Measurements from ENCODE around the gene COL4A2.
"Not testable (repeated sequence)": the region's sequence is repeated elsewhere in the genome, so short reads cannot be mapped to it uniquely, and the experiment has no call there.

The COL4A2 gene

DNA sequence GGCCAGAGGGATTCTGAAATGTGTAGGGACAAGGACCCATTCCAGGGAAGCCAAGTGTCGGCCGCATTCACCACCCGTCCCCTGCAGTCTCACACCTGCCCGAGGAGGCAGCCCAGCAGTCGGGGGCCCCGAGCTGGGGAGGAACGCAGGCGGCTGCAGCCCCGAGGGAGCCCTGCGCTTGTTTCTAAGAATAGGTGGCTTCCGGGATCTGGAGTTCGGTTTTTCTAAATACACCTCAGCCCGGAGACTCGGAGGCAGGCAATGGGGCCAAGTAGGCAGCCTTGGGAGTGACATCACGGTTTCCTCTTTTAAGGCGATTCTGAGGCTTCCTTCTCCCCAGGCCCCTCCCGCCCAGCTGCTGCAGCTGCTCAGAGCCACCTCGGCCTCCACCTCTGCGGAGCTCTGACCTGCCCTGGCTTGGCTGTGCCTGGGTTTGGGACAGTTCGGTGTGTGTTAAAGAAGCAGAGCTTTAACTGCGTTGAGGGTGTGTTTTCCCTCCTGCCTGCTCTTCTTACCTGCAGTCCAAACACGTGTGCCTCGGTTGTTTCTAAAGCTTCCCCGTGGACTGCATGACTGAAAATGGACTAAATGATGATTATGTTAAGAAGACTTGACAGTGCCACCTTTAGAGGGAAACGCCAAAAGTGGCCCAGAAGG is 80.5 kb downstream of the COL4A2 start:
- DNase-seq: no peak

DNA sequence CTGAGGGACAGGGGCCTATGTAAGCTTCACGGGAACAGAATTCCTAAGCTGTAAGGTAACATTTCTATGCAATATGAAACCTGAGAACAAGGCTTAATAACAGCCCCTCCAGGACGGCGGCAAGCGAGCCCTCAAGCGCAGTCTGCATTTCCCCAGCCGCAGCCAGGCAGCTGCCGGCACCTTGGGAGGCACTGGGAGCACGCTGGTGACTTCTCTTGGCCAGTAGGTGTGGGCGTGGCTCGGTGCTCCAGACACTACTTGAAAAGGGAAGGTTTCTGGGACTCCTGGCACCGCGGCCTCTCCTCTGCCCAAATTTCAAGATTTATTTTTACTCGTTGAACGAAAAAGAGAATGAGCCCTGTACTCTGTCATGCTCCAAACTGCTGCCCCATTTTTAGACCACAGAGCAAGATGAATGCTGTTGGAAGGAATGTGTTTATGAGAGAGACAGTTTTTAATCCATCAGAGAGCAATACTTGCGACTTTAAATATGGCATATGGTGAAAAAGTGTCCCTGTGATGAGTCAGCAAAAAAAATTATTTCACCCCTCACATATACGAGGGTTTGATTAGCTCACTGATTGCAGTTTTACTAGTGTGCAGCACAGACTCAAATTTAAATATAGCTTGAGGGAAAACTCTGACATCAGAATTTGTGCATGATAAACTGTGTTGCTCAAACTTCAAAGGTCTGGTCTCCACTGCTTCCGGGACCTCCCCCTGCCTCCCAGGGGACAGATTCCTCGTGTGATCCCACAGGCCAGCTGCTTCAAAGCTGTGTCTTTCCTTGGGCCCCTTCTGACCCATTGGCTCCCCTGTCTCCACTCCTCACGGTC is 81.2 kb downstream of the COL4A2 start:
- DNase-seq: no peak

GRCh38 chr13:110390567-110390966 is 83.5 kb downstream of the COL4A2 start:
- no peak for DNase-seq

DNA sequence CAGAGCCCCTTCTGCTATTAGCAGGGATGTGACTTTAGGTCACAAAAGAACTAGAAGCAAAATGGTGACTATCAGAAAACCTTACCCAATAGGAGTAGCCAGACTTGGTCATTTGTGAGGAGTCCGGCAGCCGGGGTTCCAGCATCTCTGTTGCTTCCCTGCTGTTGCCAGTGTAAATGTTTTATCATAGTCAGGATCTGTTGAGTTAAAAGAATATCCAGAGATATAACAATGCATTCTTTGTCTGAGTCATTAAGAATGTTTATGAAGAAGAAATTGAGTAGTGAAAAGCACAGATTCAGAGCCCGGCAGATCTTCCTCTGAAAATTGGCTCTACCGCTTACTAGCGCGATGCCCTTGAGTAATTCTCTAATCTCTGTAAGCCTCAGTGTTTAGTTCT is 84.2 kb downstream of the COL4A2 start:
- DNase-seq: no peak

- no peak for DNase-seq
Measured at GRCh38 chr13:110392510-110393240, 85.6 kb downstream of the COL4A2 start.

- no peak for DNase-seq
Measured at GRCh38 chr13:110393761-110394160, 86.7 kb downstream of the COL4A2 start.

- no peak for DNase-seq
Measured at GRCh38 chr13:110394371-110394841, 87.3 kb downstream of the COL4A2 start.

DNA sequence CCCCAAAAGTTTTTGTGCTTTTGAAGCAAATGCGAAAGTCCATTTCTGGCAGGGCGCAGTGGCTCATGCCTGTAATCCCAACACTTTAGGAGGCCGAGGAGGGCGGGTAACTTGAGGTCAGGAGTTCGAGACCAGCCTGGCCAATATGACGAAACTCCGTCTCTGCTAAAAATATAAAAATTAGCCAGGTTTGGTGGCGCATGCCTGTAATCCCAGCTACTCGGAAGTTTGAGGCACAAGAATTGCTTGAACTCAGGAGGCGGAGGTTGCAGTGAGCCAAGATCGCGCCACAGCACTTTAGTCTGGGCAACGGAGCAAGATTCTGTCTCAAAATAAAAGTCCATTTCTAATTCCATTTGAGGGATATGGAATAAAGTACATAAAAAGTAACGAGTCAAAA is 88.5 kb downstream of the COL4A2 start:
- DNase-seq: not testable (repeated sequence)

DNA sequence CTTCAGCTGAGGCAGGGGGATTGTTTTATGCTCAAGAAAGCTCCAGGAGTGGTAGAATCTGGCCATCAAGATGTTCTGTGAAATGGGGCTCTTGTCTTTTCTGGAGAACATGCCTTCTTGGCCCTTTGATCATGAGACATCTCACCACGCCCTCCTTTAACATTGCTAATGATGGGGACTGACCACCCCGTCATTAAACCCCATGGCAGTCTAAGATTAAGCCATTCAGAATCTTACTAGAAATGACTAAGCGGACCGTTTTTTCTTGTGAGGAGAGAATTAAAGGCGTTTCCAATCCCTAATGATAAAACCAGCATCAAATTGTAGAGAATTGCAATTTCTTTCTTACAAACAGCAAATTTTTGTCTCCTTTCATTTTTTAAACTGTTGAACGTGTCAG is 89.4 kb downstream of the COL4A2 start:
- no peak for DNase-seq

GRCh38 chr13:110396913-110397381 is 89.9 kb downstream of the COL4A2 start:
- no peak for DNase-seq

DNA sequence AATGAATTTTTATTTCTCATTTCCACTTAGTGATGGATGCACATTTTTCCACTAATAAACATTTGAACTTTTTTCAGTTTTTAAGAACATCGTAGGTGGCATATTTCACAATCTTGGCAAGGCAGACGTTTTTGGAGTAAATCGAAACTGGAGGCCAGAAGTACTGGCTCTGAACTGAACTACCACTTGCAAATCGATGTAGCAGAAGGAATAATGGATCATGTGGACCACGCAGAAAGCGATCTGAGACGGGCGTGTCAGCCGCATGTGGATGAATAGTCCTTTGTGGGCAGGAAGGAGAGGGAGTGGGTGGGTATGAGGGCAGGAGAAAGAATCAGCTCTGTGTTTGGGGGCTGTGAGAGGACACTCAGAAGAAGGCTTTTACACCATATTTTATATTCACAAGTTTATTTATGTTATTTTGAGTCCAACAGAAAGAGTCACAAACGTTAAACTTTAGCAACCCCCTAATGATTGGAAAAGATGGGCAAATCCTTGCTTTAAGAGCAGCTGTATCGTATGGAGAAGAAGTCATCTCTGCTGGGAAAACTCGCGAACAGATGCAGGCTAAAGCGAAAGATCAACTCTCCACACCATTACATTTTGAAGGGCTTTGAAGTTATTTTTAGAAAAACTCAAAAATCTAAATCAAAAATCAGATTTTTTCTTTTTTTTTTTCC is 90.5 kb downstream of the COL4A2 start:
- no peak for DNase-seq

- no peak for DNase-seq
Measured at GRCh38 chr13:110398564-110399507, 91.8 kb downstream of the COL4A2 start.

DNA sequence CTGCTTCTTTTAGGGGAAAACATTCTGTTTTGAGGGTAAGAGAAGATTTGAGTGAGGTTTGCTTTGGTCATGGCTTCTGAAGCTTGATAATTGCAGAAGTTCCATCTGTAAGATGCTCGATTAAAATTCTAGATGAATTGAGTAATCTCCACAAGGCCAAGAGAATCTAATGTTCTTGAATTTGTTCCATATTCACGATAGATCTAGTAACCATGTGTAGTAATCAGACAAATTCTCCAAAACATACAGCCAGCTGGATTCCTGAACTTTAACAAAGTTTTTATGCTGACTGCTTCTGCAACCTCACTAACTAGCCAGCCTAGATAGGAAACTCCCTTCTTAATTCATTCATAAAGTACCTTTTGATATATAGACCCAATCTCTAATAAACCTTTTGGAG is 92.7 kb downstream of the COL4A2 start:
- DNase-seq: no peak

GRCh38 chr13:110400786-110401533 is 93.9 kb downstream of the COL4A2 start:
- no peak for DNase-seq

DNA sequence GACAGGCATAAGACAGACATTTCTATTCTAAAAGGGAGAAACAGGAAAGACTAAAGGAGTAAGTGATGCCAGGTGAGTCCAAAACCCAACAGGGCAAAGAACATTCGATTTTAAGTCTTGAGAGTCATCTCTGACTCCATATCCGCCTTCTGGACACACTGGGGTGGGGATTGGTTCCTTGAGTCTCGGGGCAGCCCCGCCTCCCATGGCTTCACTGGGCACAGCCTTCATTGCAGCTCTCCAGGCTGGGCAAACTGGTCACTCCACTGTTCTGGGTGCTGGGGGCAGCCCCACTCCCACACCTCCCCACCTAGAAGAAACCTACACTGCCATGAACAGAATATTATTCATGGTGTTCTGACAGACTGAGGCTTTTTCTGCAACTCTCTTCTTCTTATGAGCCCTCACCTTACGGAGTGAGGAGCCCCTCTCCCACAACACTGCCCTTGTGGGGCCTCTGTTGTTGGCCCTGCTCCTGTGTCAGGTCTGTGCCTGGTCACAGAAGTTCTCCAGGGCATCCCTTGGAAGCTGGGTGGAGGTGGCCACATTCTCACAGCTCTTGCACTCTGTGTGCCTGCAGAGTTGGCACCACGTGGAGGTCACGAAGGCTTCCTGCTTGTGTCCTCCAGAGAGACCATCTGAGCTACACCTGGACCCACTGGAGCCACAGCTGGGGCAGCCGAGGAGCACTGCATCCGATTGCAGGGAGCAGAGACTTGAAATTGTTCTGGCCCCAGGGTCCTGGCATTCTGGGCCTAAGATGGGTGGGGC is 95.4 kb downstream of the COL4A2 start:
- no peak for DNase-seq

GRCh38 chr13:110403315-110403714 is 96.2 kb downstream of the COL4A2 start:
- no peak for DNase-seq

GRCh38 chr13:110403721-110404120 is 96.6 kb downstream of the COL4A2 start:
- no peak for DNase-seq

- no peak for DNase-seq
Measured at GRCh38 chr13:110404321-110404720, 97.2 kb downstream of the COL4A2 start.

- DNase-seq: no peak
Measured at GRCh38 chr13:110405597-110406450, 98.7 kb downstream of the COL4A2 start.

Measured in activated CD8-positive, alpha-beta memory T cell treated with anti-CD3 and anti-CD28 coated beads for 24 hours (primary cell).